Kidney capillary endothelial cell (primary cell): ENCODE results near the gene INO80E.
"Not testable (repeated sequence)": the region's sequence is repeated elsewhere in the genome, so short reads cannot be mapped to it uniquely, and the experiment has no call there.

Experiments used
- DNase-seq: peaks from one replicate; pipeline ENCODE4 v3.0.0-alpha.2; 2018; ENCODE audit warnings: low spot score

The INO80E gene

GRCh38 chr16:30010844-30011713 is 15.0 kb downstream of the INO80E start, which contains the start of gene DOC2A:
DOC2A (minus strand) TSS chr16:30011027; CDS start chr16:30010222, 805 bp downstream.
- no peak for DNase-seq

DNA sequence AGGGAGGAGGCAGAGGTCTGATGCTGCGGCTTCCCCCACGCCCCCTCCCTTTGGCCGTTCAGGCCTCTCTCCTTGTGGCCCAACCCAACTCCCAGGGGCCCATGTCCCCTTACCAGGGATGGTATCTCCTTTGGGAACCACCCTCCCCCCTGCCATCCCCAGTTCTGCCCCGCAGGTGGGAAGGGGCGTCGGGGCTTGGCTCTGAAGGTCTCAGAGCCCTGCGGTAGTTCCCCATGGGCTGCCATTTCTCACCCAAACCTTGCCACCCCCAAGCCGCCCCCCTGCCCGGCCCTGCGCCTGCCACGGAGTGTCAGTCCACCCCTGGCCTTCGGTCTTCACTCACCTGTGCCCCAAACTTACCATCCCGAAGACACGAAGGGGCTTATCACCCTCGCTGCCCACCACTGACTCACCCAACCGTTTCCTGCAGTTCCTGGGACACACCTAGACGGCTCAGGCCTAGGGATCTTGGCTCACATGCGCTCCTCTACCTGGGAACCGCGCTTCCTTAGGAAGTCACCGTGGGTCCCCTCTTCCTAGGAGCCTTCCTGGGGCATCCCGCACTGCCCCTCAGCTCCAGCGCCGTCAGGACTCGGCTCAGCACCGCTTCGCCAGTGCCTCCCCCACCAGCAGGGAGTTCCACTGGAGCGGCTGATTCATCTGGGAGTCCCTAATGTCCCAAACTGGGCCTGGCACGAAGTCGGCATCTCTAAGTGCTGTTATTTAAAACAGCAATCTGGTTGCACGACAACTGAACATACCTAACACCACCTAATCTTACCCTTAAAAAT is 15.9 kb downstream of the INO80E start:
- no peak for DNase-seq

DNA sequence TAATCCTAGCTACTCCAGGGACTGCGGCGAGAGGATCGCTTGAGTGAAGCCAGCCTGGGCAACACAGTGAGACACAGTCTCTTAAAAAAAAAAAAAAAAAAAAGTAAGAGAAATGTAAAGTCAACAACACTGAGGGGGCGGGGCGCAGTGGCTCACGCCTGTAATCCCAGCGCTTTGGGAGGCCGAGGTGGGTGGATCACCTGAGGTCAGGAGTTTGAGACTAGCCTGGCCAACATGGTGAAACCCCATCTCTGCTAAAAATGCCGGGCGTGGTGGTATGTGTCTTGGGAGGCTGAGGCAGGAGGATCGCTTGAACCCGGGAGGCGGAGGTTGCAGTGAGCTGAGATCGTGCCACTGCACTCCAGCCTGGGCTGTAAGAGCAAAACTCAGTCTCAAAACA is 16.6 kb downstream of the INO80E start:
- DNase-seq, result not testable (repeated sequence)

DNA sequence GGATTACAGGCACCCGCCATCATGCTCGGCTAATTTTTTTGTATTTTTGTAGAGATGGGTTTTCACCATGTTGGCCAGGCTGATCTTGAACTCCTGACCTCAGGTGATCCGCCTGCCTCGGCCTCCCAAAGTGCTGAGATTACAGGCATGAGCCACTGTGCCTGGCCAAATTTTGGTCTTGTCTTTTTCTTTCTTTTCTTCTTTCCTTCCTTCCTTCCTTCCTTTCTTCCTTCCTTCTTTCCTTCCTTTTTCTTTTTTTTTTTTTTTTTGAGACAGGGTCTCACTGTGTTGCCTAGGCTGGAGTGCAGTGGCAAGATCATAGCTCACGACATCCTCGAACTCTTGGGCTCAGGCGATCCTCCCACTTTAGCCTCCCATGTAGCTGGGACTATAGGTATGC is 19.4 kb downstream of the INO80E start:
- DNase-seq, result not testable (repeated sequence)

DNA sequence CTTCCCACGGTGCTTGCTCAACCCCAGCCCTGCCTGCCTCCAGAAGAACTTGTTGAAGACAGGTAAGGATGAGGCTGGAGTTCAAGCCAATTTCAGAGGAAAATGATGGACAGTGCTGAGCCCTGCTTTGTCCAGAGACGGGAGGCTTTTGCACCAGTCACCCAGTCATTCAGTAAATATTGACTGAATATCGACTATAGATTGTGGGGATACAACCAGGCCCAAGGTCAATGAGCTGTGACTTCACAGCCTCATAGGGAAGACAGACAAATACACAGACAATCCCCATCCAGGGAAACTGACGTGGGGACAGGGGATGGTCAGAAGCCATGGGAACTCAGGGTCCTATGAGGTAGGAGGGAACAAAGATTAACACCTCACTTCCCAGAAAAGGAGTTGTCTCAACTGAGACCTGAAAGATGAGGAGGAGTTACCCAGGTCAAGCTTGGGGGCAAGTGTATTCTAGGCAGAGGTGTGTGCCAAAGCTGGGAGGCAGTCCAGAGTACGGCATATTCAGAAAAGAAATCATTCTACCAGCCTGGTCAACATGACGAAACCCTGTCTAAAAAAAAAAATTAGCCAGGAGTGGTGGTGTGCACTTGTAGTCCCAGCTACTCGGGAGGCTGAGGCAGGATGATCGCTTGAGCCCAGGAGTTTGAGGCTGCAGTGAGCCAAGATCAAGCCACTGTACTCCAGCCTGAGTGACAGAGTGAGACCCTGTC is 20.7 kb downstream of the INO80E start:
- DNase-seq, result no peak

DNA sequence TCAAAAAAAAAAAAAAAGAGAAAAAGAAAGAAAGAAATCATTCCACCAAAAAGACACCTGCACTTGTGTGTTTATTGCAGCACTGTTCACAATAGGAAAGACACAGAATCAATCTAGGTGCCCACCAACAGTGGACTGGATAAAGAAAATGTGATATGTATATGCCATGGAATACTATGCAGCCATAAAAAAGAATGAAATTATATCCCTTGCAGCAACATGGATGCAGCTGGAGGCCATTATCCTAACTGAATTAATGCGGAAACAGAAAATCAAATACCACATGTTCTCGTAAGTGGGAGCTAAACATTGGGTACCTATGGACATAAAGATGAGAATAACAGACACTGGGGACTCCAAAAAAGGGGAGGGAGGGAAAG is 21.2 kb downstream of the INO80E start:
- DNase-seq, result no peak

- DNase-seq, result not testable (repeated sequence)
These were observed 21.9 kb downstream of the INO80E start for GRCh38 chr16:30017937-30018336.

- DNase-seq, result no peak
These were observed 22.7 kb downstream of the INO80E start for GRCh38 chr16:30018731-30019158.

- no peak for DNase-seq
These were observed 26.8 kb downstream of the INO80E start, which contains the start of gene C16orf92 for GRCh38 chr16:30022887-30023286. C16orf92 (plus strand) TSS chr16:30023198; CDS start chr16:30023341, 143 bp downstream.

- DNase-seq, result no peak
These were observed 27.5 kb downstream of the INO80E start for GRCh38 chr16:30023586-30023985.

DNA sequence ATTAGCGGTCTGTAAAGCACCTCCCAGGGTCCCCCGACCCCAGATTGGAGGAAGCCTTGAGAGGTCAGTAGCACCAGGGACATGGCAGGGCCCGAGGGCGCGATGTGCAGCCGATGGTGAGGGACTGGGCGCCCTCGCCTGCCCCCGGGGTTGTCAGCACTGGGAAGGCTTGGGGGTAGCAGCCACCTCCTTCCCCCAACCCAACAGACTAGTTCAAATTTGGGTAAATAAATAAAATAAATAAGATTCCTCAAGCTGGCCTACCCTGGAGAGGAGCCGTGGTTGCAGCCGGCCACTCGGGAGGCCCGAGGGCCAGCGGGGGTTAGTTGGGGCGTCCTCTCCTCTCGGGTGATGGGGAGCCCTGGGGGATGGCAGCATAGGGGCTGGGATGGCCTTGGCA is 28.4 kb downstream of the INO80E start:
- no peak for DNase-seq

DNA sequence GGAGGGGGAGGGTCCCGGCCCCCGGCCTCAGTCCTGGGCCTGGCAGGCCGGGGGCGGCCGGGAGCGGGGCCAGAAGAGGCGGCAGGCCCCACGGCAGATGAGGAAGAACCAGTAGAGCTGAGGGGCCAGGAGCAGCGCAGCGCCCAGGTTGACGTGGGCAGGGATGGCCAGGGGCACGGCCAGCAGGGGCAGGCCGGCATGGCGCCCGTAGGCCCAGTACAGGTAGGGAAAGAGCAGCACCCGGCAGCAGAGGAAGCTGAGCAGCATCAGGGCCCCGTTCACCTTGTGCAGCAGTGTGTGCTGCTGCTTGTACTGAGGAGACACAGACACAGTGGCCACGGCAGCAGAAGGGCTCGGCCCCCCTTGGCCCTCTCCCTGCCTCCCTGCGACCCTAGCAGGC is 29.1 kb downstream of the INO80E start:
- DNase-seq, result no peak

- DNase-seq, result no peak
These were observed 29.5 kb downstream of the INO80E start for GRCh38 chr16:30025574-30025973.

- DNase-seq, result no peak
These were observed 30.4 kb downstream of the INO80E start for GRCh38 chr16:30026449-30026848.

- no peak for DNase-seq
These were observed 31.8 kb downstream of the INO80E start for GRCh38 chr16:30027588-30028437.

- no peak for DNase-seq
These were observed 32.5 kb downstream of the INO80E start for GRCh38 chr16:30028438-30029076.

DNA sequence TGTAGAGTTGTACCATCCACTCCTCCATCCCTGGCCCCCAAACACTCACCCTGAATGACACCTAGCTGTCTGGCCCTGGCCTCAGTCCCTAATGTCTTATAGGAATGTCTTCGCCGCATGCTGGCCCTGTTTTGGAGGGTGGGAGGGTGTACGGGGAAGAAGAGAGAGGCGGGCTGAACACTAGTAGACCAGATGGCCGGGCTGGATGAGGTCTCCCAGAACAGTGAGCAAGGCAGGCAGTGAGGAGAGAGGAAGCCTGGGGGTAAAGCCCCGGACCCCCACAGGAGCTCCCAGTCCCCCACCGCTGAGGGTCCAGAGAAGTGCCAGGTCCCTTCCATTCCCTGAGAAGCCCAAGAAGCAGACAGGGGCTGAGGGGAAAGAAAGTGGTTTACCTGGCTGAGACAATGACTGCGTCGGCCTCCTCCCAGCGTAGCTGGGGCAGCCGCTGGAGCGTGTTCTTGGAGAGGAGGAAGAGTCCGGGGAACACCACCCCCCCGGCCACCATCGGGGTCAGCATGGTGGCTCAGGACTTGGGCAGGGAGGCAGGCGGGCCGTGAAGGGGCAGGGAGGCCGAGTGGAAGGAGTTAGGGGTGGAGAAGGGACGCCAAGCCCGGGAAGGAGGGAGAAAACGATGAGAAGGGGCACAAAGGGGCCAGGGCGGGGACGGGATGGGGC is 34.1 kb downstream of the INO80E start:
- DNase-seq, result no peak

DNA sequence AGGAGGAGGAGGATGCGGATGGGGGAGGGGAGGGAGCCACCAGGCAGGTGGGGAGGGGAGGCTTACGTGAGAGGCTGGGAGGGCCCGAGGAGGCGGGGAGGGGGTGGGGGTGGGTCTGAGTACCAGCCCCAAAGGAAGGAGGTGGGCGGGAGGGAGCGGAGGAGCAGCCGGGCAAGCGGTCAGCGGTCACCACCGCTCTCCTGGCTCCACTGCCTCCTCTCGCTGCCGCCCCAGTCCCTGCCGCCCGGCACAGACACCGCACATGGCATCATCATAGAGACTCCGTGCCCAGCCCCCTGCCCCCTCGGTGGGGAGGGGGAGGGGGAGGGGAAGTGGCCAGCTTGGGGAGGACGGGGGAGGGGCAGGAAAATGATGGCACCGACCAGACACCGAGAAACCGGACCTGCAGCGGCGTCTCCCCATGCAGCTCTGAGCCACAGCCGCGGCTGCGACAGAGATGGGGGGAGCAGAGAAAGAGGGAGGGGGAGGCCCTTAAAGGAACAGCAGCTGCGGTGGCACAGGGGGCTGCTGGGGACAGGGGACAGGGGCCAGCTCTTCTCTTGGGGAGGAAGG is 34.9 kb downstream of the INO80E start, which contains the start of gene TLCD3B:
TLCD3B (minus strand) TSS at position 431 of the 573 bp plus-strand sequence. CDS start 744 bp downstream, outside the sequence.
- DNase-seq, result no peak

DNA sequence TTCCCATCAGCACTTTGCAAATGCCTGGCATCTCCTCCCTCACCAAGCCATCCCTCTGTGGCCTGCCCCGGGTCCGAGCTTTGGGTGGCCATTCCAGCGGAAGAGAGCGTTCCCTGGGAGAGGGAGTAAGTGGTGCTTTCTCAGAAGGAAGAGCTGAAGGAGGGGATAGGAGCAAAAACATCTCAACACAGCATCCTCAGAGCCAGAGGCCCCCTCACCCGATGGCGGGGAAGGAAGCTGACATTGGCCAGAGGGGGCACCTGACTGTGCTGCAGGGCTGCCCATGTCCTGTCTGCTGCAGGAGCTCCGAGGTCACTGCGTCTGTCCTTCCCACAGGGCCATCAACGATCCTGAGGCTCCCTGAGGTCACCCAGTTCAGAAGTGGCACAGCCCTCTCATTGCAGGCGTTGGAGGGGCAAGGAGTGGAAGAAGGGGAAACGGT is 35.5 kb downstream of the INO80E start:
- no peak for DNase-seq
